H1 (cell line): ENCODE measurements around the gene MRPS10. TPM values are rescaled to one million over a fixed set of nuclear protein-coding genes. Genes with fewer than 3 reads are reported as not detected.

Experiments used
- CTCF ChIA-PET: fragments of 300-600 bp; sonication (Branson Sonifier 250); formaldehyde crosslinking; loops from one replicate; lab custom pipeline; 2021; ENCODE audit not compliant: partially characterized antibody; lab: Charles Lee
- POLR2A ChIA-PET: fragments of 300-600 bp; sonication (Branson Sonifier 250); formaldehyde crosslinking; loops from one replicate; lab custom pipeline; 2021; ENCODE audit warnings: inconsistent platforms; ENCODE audit not compliant: partially characterized antibody; lab: Charles Lee
- DNase-seq, 2 experiments: peaks; one replicate each; pipeline versions ENCODE4 v3.0.0 to v3.0.0-alpha.2; 2010 to 2022; ENCODE audit warnings: low spot score in 2 of 2, low read depth in 1 of 2, mixed read lengths in 1 of 2
- FAIRE-seq: peaks from 2 replicates; lab custom pipeline; 2011; peaks lifted over from hg19 to GRCh38; lab: Jason Lieb, UNC
- H2AFZ ChIP-seq: 2 replicates; pipeline ENCODE4 v1.8.1; 2012; ENCODE audit warnings: low read length, inconsistent platforms
- H2AK5ac ChIP-seq: 2 replicates; pipeline ENCODE4 v1.6.1; 2013; ENCODE audit warnings: low read depth, low read length
- H2BK120ac ChIP-seq: replicated peaks from 2 replicates; pipeline ENCODE3; 2013; ENCODE audit warnings: low read depth, low read length, inconsistent platforms
- H2BK12ac ChIP-seq: 2 replicates; pipeline ENCODE4 v1.6.1; 2013; ENCODE audit warnings: low read depth, low read length
- H2BK15ac ChIP-seq: 2 replicates; pipeline ENCODE4 v1.6.1; 2013; ENCODE audit warnings: low read length
- H2BK20ac ChIP-seq: 2 replicates; pipeline ENCODE4 v1.6.1; 2013; ENCODE audit warnings: low read length
- H2BK5ac ChIP-seq: 2 replicates; pipeline ENCODE4 v1.6.1; 2013; ENCODE audit warnings: low read depth, low read length
- H3K14ac ChIP-seq: 2 replicates; pipeline ENCODE4 v1.6.1; 2013; ENCODE audit warnings: inconsistent platforms; ENCODE audit not compliant: insufficient read length
- H3K18ac ChIP-seq: 2 replicates; pipeline ENCODE4 v1.6.1; 2013; ENCODE audit warnings: low read length; ENCODE audit errors: extremely low read depth
- H3K23ac ChIP-seq: 2 replicates; pipeline ENCODE4 v1.6.1; 2013; ENCODE audit warnings: inconsistent platforms; ENCODE audit not compliant: insufficient read length
- H3K23me2 ChIP-seq: 2 replicates; pipeline ENCODE4 v1.6.1; 2013; ENCODE audit warnings: low read depth, low read length
- H3K27ac ChIP-seq: 2 replicates; pipeline ENCODE4 v1.6.1; 2011; ENCODE audit warnings: low read depth, low read length, inconsistent platforms
- H3K27me3 ChIP-seq, 4 experiments: replicated peaks in 1 of 4; 1 replicate in 1 of 4; 2 replicates in 3 of 4; pipeline versions ENCODE4 v1.6.1 to v1.8.1; 2011 to 2013; ENCODE audit warnings: low read length in 3 of 4, mild to moderate bottlenecking in 3 of 4, inconsistent platforms in 2 of 4, mixed read lengths in 2 of 4, moderate library complexity in 1 of 4; ENCODE audit not compliant: control insufficient read depth in 3 of 4, insufficient read depth in 3 of 4; ENCODE audit errors: extremely low read depth in 1 of 4
- H3K36me3 ChIP-seq, 4 experiments: 2 replicates each; pipeline versions ENCODE4 v1.6.1 to v1.8.1; 2011 to 2013; ENCODE audit warnings: mild to moderate bottlenecking in 4 of 4, low read length in 3 of 4, moderate library complexity in 2 of 4, control low read depth in 1 of 4, inconsistent platforms in 1 of 4; ENCODE audit not compliant: insufficient read depth in 4 of 4, control insufficient read depth in 2 of 4
- H3K4ac ChIP-seq: replicated peaks from 2 replicates; pipeline ENCODE3; 2013; ENCODE audit warnings: low read length, low read depth, mixed read lengths, inconsistent platforms; ENCODE audit not compliant: insufficient read length
- H3K4me1 ChIP-seq, 4 experiments: replicated peaks in 1 of 4; 1 replicate in 1 of 4; 2 replicates in 3 of 4; pipeline versions ENCODE4 v1.6.1 to v1.8.1; 2011 to 2013; ENCODE audit warnings: low read length in 3 of 4, inconsistent platforms in 2 of 4, mixed read lengths in 1 of 4; ENCODE audit not compliant: insufficient read depth in 4 of 4, control insufficient read depth in 3 of 4
- H3K4me2 ChIP-seq, 2 experiments: 2 replicates each; pipeline versions ENCODE4 v1.6.1 to v1.8.1; 2011 to 2013; ENCODE audit warnings: low read depth in 2 of 2, low read length in 2 of 2, control low read depth in 1 of 2, inconsistent platforms in 1 of 2, mild to moderate bottlenecking in 1 of 2; ENCODE audit not compliant: insufficient read depth in 1 of 2
- H3K4me3 ChIP-seq, 4 experiments: fragments of 200-600, 300-600 bp in 1 of 4; sonication (generic), shearing (Covaris generic), sonication (Bioruptor Twin) in 1 of 4; 2 replicates each; pipeline versions ENCODE4 v1.5.1 to v1.8.1; 2011 to 2016; ENCODE audit warnings: low read length in 4 of 4, low read depth in 3 of 4, control low read depth in 2 of 4, inconsistent platforms in 2 of 4, mild to moderate bottlenecking in 2 of 4, mixed read lengths in 1 of 4, moderate library complexity in 1 of 4; ENCODE audit not compliant: insufficient read depth in 2 of 4; ENCODE audit errors: extremely low read depth in 1 of 4
- H3K56ac ChIP-seq: replicated peaks from 2 replicates; pipeline ENCODE3; 2013; ENCODE audit warnings: low read depth, mild to moderate bottlenecking, mixed read lengths, low read length, inconsistent platforms; ENCODE audit not compliant: insufficient read length
- H3K79me1 ChIP-seq: 2 replicates; pipeline ENCODE4 v1.6.1; 2013; ENCODE audit warnings: low read depth, low read length, control low read depth
- H3K79me2 ChIP-seq, 2 experiments: 2 replicates each; pipeline versions ENCODE4 v1.6.1 to v1.8.1; 2012 to 2013; ENCODE audit warnings: low read length in 2 of 2, mild to moderate bottlenecking in 2 of 2, inconsistent platforms in 1 of 2; ENCODE audit not compliant: insufficient read depth in 2 of 2, control insufficient read depth in 1 of 2
- H3K9ac ChIP-seq, 4 experiments: replicated peaks in 1 of 4; 1 replicate in 1 of 4; 2 replicates in 3 of 4; pipeline versions ENCODE4 v1.6.1 to v1.8.1; 2011 to 2013; ENCODE audit warnings: low read depth in 3 of 4, low read length in 3 of 4, control low read depth in 2 of 4, mild to moderate bottlenecking in 2 of 4, moderate library complexity in 2 of 4, inconsistent platforms in 1 of 4; ENCODE audit errors: extremely low read depth in 1 of 4
- H3K9me3 ChIP-seq, 2 experiments: 2 replicates each; pipeline versions ENCODE4 v1.6.1 to v1.8.1; 2012 to 2013; ENCODE audit warnings: mild to moderate bottlenecking in 2 of 2, moderate library complexity in 2 of 2, control low read depth in 1 of 2, inconsistent platforms in 1 of 2, low read depth in 1 of 2, low read length in 1 of 2, mixed read lengths in 1 of 2; ENCODE audit not compliant: insufficient read depth in 2 of 2
- H4K20me1 ChIP-seq, 2 experiments: replicated peaks in 1 of 2; 2 replicates each; pipeline versions ENCODE3 to v1.8.1; 2011 to 2013; ENCODE audit warnings: inconsistent platforms in 2 of 2, low read length in 2 of 2, mild to moderate bottlenecking in 1 of 2; ENCODE audit not compliant: insufficient read depth in 2 of 2, control insufficient read depth in 1 of 2
- H4K5ac ChIP-seq: 2 replicates; pipeline ENCODE4 v1.6.1; 2013; ENCODE audit warnings: low read length, low read depth, mixed read lengths, inconsistent platforms; ENCODE audit not compliant: insufficient read length
- H4K8ac ChIP-seq: 2 replicates; pipeline ENCODE4 v1.8.0; 2013; ENCODE audit warnings: mild to moderate bottlenecking, moderate library complexity, low read length, inconsistent platforms; ENCODE audit not compliant: insufficient read depth; ENCODE audit errors: extremely low read depth
- H4K91ac ChIP-seq: replicated peaks from 2 replicates; pipeline ENCODE3; 2013; ENCODE audit warnings: low read length, mixed read lengths, inconsistent platforms; ENCODE audit not compliant: insufficient read length
- CTCF ChIP-seq, 3 experiments: IDR thresholded peaks; 1 replicate in 2 of 3; 2 replicates in 1 of 3; pipeline versions ENCODE4 v1.5.1 to v1.6.1; 2011; ENCODE audit warnings: low read length in 3 of 3, mild to moderate bottlenecking in 3 of 3, inconsistent platforms in 2 of 3, low read depth in 1 of 3, moderate library complexity in 1 of 3; ENCODE audit not compliant: insufficient read depth in 1 of 3; ENCODE audit errors: control extremely low read depth in 1 of 3
- E2F6 ChIP-seq: IDR thresholded peaks from 2 replicates; pipeline ENCODE4 v1.6.1; 2012; ENCODE audit warnings: inconsistent platforms
- NRF1 ChIP-seq: IDR thresholded peaks from 2 replicates; pipeline ENCODE4 v1.6.1; 2011; ENCODE audit warnings: mild to moderate bottlenecking, low read depth, low read length, improper control_type of control experiment
- PHF8 ChIP-seq: fragments of 200-600 bp; sonication (generic); conservative IDR thresholded peaks from 2 replicates; pipeline ENCODE4 v1.7.1; 2012; ENCODE audit warnings: low read depth, mild to moderate bottlenecking, inconsistent platforms, low read length, moderate library complexity
- RAD21 ChIP-seq, 2 experiments: IDR thresholded peaks in 1 of 2; conservative IDR thresholded peaks in 1 of 2; 2 replicates each; pipeline ENCODE4 v1.6.1; 2011; ENCODE audit warnings: low read depth in 2 of 2, low read length in 2 of 2, improper control_type of control experiment in 1 of 2, inconsistent platforms in 1 of 2, mild to moderate bottlenecking in 1 of 2, moderate library complexity in 1 of 2
- WGBS, 2 experiments: shearing (Covaris generic) in 1 of 2; methylation state at CpG; one replicate each; pipeline versions ENCODE4 v1.1.6 to v1.1.7; 2013 to 2015; ENCODE audit warnings: low lambda C conversion rate in 2 of 2, mixed read lengths in 2 of 2, inconsistent platforms in 1 of 2, low coverage in 1 of 2, missing lambda C conversion rate in 1 of 2; ENCODE audit not compliant: insufficient replicate concordance in 2 of 2, insufficient coverage in 1 of 2, insufficient read length in 1 of 2; ENCODE audit errors: extremely low coverage in 1 of 2, missing lambda C conversion rate in 1 of 2; 5-methylcytosine and 5-hydroxymethylcytosine counted together
- polyA plus RNA-seq, 7 experiments: library from polyadenylated mRNA; depleted of rRNA in 3 of 7; stranded (reverse) in 5 of 7; unstranded in 2 of 7; fragments of >200 nt in 5 of 7; fragments of 200-250 nt in 2 of 7; gene quantifications; 1 replicate in 5 of 7; 2 replicates in 1 of 7; 4 replicates in 1 of 7; pipeline versions ENCODE4 v1.2.1 to v1.2.3, GENCODE V29; 2011 to 2013; ENCODE audit warnings: missing spikeins in 2 of 7, mixed read lengths in 2 of 7
- total RNA-seq: library from RNA; stranded (reverse); fragmentation: NEBNext Ultra II Directional; extraction: Animal tissue kit (Norgen Biotek cat#: 25700); gene quantifications from 2 replicates; pipeline ENCODE4 v1.2.1, GENCODE V29; 2021

MRPS10 gene
- total and polyA plus RNA-seq, 2 of the 8 experiments (the other 6 are each of a cell fraction or from before 2014, with no cell fraction given) = 20.5 to 33.6 TPM

DNA sequence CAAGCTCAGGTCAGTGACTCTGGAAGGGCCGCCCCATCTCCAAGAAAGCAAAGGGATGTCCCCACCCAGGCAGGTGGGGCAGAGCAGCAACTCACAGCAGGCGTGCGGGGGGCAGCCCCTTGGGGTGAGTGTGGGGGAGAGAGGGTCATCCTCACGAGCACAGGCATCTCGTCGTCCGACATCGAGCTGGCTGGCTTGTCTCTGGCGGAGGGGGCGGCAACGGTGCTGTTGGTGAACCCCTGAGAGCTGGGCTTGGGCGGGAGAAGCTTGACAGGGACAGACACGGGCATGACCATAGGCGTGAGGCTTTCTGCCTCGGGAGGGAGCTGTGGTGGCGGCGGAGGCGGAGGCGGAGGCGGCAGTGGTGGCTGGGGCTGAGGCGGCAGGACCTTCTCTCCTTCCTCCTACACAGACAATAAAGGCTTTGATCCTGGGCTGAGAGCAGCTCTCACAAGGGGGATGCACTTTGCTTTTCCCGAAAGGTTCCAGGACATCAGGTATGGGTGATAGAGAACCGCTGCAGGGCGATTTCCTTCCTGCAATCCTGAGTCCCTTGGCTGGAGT lies 45.6 kb upstream of the MRPS10 start:
- Histone ChIP-seq H3K79me1 (no peaks in the 10 kb centered on the region; the same call in 1 of the 2 replicates), H4K20me1 (peaks cover 0 to 1% of the 10 kb centered on the region in 2 experiments), H3K14ac (no peak overlapping the region), H4K91ac (no peak overlapping the region), H2BK5ac (no peak overlapping the region)
- TF ChIP-seq NRF1 (no peak), PHF8 (no peak), E2F6 (0 out of 2 replicates have a peak, but pooled peaks have one; percentile 50), CTCF (IDR thresholded peaks at IDR 0.05; ENCODE audit: control extremely low read depth in 1 of 3, insufficient read depth in 1 of 3, low read depth in 1 of 3, low read length in 3 of 3) (peak in 1 of 3 experiments; percentile 3; a peak in 1 of 4 replicates), RAD21 (IDR thresholded peaks at IDR 0.05 in 1 of 2, conservative IDR thresholded peaks at IDR 0.05 in 1 of 2; ENCODE audit: low read depth in 2 of 2, low read length in 2 of 2) (peak in 1 of 2 experiments; percentile 13; a peak in 1 of 4 replicates)
- TF ChIP-seq, all 59 proteins: peak for 3
- Histone ChIP-seq H2BK15ac (no peak overlapping the region), H4K8ac (no peak overlapping the region), H3K9ac (no peak overlapping the region), H3K27me3 (no peaks in the 10 kb centered on the region), H3K4me1 (peaks cover 2 to 11% (median 5%) of the 10 kb centered on the region in 4 experiments), H3K23ac (no peak overlapping the region), H3K56ac (no peak overlapping the region), H3K36me3 (peaks cover 0 to 9% (median 1%) of the 10 kb centered on the region in 4 experiments; a peak in 3 of 8 replicates), H3K23me2 (no peaks in the 10 kb centered on the region), H3K4me3 (no peak overlapping the region), H4K5ac (no peak overlapping the region), H3K18ac (no peak overlapping the region), H3K4ac (no peak overlapping the region), H2AK5ac (no peak overlapping the region), H3K9me3 (no peaks in the 10 kb centered on the region), H2BK20ac (no peak overlapping the region), H3K4me2 (no peak overlapping the region), H2BK12ac (no peak overlapping the region), H2AFZ (no peak overlapping the region), H3K79me2 (no peaks in the 10 kb centered on the region), H3K27ac (no peak overlapping the region), H2BK120ac (no peak overlapping the region)
- DNase-seq (no peak), FAIRE-seq (no peak)
- ChIA-PET POLR2A (interaction anchor here (0.9 kb wide), 1 partner anchor 190 kb away, joined by 4 read pairs; no protein-coding TSS in a partner anchor), CTCF (interaction anchor here (0.6 to 4.7 kb wide), 15 partner anchors 8 to 284 kb away, joined by 3 to 23 read pairs (median 4); no protein-coding TSS in a partner anchor)
- 94% methylated on average over 21 of the region's 24 CpGs; no CpG with 5 or more reads in 1 of the 2 experiments for WGBS, 2 experiments
